ENCODE results near the gene GMPS.
"Not testable (repeated sequence)": the region's sequence is repeated elsewhere in the genome, so short reads cannot be mapped to it uniquely, and the experiment has no call there.

Gene GMPS

GRCh38 chr3:155872904-155873646, 2.6 kb downstream of the GMPS start:
- DNase-seq, result no peak

- DNase-seq, result no peak
Observed at GRCh38 chr3:155876037-155876436, 5.6 kb downstream of the GMPS start.

GRCh38 chr3:155876503-155876902, 6.1 kb downstream of the GMPS start:
- DNase-seq, result no peak

GRCh38 chr3:155880286-155880685, 9.8 kb downstream of the GMPS start:
- no peak for DNase-seq

- no peak for DNase-seq
Observed at GRCh38 chr3:155884292-155884691, 13.8 kb downstream of the GMPS start.

GRCh38 chr3:155885292-155885691, 14.8 kb downstream of the GMPS start:
- DNase-seq, result no peak

GRCh38 chr3:155886348-155886747, 15.9 kb downstream of the GMPS start:
- not testable (repeated sequence) for DNase-seq

- no peak for DNase-seq
Observed at GRCh38 chr3:155886915-155887314, 16.5 kb downstream of the GMPS start.

- DNase-seq, result no peak
Observed at GRCh38 chr3:155889212-155889611, 18.8 kb downstream of the GMPS start.

GRCh38 chr3:155889952-155890351, 19.5 kb downstream of the GMPS start:
- no peak for DNase-seq

GRCh38 chr3:155890671-155891190, 20.3 kb downstream of the GMPS start:
- DNase-seq, result no peak

- DNase-seq, result no peak
Observed at GRCh38 chr3:155891321-155891720, 20.9 kb downstream of the GMPS start.

GRCh38 chr3:155895379-155895900, 25.0 kb downstream of the GMPS start:
- no peak for DNase-seq

GRCh38 chr3:155906900-155907299, 36.5 kb downstream of the GMPS start:
- no peak for DNase-seq

- peak; percentile 8 for DNase-seq
Observed at GRCh38 chr3:155908086-155908485, 37.6 kb downstream of the GMPS start.

- no peak for DNase-seq
Observed at GRCh38 chr3:155908605-155909004, 38.2 kb downstream of the GMPS start.

- DNase-seq, result no peak
Observed at GRCh38 chr3:155912090-155912489, 41.6 kb downstream of the GMPS start.

- DNase-seq, result no peak
Observed at GRCh38 chr3:155912579-155913190, 42.2 kb downstream of the GMPS start.

GRCh38 chr3:155917781-155918180, 47.3 kb downstream of the GMPS start:
- DNase-seq, result no peak

- DNase-seq, result no peak
Observed at GRCh38 chr3:155919728-155920127, 49.3 kb downstream of the GMPS start.

- no peak for DNase-seq
Observed at GRCh38 chr3:155921486-155921885, 51.0 kb downstream of the GMPS start.

- DNase-seq, result no peak
Observed at GRCh38 chr3:155934230-155934629, 63.8 kb downstream of the GMPS start.

- no peak for DNase-seq
Observed at GRCh38 chr3:155938409-155938808, 68.0 kb downstream of the GMPS start.

- no peak for DNase-seq
Observed at GRCh38 chr3:155941354-155941753, 70.9 kb downstream of the GMPS start.
